ENCODE results near the gene VASP.

GRCh38 chr19:45469132-45469944 is 37.9 kb upstream of the VASP start:
- TF ChIP-seq CTCF (IDR thresholded peaks at IDR 0.05), result peak in 3 of 12 donors; percentile 7 to 23 (median 15)
- peak; percentile 50 to 97 for TF ChIP-seq POLR2A (IDR thresholded peaks at IDR 0.05)

All from heart left ventricle (tissue), 13 donors.